Amniotic stem cell (primary cell): Measurements from ENCODE around the gene LUZP2.

Experiments
- DNase-seq: peaks from one replicate; lab custom pipeline; 2025; lab: John Stamatoyannopoulos, UW

LUZP2 gene

DNA sequence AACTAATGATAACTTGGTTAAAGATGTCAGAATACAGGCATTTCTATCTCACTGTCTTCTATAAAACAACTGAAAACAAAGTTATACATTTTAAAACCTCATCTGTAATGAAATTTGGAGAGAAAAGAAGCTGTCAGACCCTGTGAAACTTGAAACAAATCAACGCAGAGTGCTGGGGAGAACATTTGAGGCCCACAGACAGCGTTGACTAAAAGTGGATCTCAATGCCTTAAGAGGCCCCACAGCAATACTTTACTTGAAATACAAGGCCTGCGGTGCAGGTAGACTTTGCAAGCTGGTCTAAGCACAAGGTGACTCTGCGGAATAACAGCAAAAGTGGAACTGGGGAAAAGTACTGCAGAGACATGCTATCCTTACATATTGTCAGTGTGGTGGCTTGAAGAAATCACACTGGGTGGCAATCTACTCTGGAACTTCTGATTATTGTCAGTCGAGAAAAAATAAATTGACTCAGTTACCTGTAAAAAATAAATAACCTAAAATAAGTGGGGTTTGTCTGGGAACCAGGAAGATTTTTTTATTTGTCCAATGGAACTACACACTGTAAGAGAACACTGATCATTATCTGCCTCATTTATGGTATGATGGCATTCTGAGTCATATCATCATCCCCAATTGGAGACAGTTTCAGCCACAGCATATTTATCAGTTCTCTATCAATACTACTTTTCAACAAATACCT, 138.9 kb downstream of the LUZP2 start:
- DNase-seq: peak; percentile 12

- DNase-seq: no peak
Measured at GRCh38 chr11:24636291-24636629, 139.4 kb downstream of the LUZP2 start.

DNA sequence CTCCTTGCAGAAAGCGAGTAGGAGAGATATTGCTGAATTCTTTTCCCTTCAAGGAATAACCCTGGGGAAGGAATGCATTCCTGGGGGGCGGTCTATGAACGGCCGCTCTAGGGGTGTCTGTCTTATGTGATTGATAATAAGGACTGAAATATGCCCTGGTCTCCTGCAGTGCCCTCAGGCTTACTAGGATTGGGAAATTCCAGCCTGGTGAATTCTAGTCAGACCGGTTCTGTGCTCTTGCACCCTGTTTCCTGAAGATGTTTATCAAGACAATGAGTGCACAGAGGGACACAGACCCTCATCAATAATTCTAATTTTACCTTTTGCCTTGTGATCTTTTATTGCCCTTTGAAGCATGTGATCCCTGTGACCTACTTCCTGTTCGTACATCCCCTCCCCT, 140.7 kb downstream of the LUZP2 start:
- DNase-seq: no peak

GRCh38 chr11:24642648-24643047, 145.8 kb downstream of the LUZP2 start:
- no peak for DNase-seq

GRCh38 chr11:24645563-24645962, 148.7 kb downstream of the LUZP2 start:
- DNase-seq: no peak

GRCh38 chr11:24651873-24652272, 155.0 kb downstream of the LUZP2 start:
- DNase-seq: no peak

DNA sequence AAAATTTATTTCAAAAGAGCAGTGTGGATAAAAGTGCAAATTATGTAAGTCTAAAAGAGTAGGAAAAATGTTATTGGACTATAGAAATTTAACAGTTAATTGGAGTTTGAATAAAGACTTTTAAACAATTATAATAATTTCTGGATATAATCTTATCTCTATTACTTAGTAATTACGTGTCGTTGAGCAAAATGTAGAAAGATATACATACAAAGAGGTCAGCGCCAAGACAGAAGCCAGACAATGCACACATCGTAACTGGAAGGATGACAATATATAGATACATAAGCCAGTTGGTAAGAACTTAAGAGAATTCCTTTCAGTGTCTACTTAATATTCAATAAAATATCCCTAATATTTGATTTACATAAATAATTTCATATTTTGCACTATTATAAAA, 157.0 kb downstream of the LUZP2 start:
- no peak for DNase-seq

- DNase-seq: no peak
Measured at GRCh38 chr11:24661331-24661730, 164.5 kb downstream of the LUZP2 start.

DNA sequence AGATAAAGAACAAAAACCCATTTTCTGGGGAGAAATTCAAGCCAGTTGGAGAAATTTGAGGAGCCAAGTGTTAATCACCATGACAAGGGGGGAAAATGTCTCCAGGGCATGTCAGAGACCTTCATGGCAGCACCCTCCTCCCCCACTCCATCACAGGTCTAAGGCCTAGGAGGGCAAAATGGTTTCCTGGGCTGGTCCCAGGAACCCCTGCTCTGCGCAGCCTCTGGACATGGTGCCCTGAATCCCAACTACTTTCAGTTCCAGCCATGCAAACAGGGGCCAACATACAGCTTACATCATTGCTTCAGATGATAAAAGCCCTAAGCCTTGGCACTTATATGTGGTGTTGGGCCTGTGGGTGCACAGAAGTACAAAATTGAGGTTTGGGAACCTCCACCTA, 167.5 kb downstream of the LUZP2 start:
- DNase-seq: no peak

- DNase-seq: no peak
Measured at GRCh38 chr11:24667353-24667968, 170.6 kb downstream of the LUZP2 start.

DNA sequence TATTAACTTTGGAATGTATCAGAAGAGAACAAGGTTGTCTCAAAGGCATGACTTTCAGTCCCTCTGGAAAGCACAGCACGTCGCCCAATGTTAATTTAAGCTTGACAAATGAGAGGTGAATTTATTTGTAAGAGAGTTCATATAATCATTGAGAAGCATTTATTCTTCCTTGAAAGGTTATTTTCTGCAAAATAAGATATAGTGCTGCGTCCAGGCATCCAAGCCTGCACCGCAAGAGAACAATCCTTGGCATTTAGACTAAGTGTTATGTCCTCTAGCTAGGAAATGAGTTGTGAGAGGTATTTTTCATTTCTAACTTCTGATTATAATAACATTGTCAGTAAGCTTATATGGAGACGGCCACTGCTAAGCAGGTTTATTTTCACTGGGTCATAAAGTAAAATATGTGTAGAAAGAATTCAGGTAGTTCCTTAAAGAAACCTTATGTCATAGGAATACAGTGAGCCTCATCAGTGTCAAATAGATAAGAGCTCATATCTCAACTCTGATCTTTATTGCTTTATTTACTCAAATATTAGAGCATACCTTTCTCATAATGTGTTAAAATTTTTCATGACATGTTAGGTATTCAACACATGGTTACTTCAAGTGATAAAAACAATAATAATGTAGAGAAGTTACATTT, 182.0 kb downstream of the LUZP2 start:
- DNase-seq: no peak

GRCh38 chr11:24679821-24680351, 183.0 kb downstream of the LUZP2 start:
- peak; percentile 5 for DNase-seq

DNA sequence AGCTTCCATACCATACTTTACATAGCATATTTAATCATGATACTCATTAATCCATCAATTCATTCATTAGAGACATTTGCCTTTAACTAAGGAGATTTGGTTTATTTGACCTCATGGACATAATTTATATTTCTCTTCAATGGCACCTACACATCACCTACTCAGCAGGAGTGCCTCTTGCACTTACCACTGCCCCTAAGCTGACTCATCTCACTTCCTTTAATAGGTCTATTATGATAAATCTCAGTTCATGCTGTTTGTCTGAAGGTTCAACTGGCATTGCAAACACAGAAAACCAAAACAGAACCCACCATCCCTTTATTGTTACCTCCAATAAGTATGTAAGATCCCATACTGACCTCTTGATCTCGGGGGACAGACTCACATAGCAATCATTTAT, 186.7 kb downstream of the LUZP2 start:
- no peak for DNase-seq

DNA sequence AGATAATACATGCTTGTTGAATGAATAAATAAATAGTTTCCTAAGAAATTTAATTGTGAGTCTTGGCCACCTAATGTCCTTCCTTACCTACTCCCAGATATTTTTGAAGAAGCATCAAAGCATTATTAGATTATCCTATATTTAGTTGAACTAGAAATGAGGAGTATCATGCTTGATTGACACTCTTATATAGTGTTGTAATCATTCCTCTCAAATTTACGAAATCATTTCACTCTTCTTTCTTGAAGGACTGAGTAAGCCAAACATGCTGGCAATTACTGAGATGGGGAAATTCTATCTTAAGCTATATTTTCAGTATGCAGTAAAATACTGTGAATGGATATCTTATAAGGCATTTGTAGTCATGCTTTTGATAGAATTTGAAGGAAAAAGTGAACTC, 189.0 kb downstream of the LUZP2 start:
- DNase-seq: no peak

DNA sequence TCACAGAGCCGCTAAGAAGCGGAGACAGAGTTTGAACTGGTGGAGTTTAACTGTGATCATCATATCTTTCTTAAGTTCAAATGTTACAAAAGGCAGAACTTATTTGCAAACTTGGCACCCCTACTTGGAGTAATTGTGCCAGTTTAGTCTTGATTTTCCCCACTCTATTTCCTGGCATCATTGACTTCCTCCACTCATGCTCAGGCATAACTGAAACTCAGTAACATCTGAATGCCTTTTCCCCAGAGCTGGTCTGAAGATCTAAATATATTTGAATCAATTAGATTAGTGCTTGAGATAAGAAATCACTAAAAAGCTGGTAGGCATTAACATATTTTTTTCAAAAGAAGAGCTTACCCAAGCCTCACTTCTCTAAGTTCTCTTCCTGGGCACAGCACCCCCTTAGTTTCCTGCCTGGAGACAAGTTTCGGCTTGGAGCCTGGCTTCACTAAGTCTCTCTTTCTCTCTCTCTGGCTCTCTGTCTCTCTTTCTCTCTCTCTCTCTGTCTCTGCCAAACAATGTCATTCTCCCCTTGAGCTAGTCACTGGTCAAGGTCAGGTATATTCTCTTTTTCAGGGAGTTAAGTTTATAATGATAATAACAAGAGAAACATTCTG, 190.8 kb downstream of the LUZP2 start:
- no peak for DNase-seq

DNA sequence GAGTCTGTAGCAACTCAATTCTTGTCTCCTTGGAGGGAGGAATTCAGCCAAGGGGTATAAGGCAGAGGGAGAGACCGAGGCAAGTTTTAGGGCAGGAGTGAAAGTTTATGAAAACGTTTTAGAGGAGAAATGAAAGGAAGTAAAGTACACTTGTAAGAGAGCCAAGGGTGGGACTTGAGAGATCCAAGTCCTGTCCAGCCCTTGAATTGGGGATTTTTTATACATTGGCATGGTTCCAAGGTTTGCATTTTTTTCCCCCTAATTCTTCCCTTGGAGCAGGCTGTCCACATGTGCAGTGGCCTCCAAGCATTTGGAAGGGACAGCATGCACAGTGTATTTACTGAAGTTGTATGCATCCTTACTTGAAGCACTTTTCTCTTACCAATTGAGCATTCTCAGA, 192.1 kb downstream of the LUZP2 start:
- DNase-seq: no peak

GRCh38 chr11:24697522-24698111, 200.8 kb downstream of the LUZP2 start:
- peak; percentile 39 for DNase-seq

DNA sequence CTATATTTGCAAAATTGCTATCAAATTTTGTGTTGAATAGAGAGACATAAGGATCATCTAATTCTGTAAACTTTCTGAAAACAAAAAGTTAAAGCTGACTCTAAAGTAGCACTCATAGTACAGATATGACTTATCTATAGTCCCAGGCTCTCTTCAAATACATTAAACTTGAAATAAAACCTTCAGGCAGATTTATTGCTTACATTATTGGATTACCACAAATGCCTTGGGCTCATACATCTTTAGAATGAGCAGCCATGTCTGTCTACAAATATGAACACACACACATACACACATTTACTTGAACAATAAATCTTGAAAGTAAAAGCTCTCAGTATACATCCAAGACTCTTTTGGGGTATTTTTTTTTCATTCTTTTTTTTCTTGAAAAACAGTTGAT, 207.9 kb downstream of the LUZP2 start:
- no peak for DNase-seq

DNA sequence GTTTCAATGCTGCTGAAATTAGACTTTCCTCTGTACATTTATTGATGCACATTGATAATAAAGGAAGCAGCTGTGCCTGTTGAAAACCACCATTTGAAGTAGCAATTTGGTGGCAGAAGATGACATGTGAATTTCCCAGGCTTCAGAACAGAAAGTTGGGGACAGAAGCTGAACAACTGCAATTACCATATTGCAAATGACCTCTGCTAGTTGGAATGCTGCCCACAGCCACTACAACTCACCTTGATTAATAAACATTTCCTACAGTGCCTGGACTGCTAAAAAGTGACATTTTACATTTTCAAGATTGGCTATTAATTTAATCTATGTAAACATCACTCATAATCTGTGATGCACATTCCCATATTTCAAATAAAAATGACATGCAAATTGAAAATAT, 208.6 kb downstream of the LUZP2 start:
- DNase-seq: no peak

DNA sequence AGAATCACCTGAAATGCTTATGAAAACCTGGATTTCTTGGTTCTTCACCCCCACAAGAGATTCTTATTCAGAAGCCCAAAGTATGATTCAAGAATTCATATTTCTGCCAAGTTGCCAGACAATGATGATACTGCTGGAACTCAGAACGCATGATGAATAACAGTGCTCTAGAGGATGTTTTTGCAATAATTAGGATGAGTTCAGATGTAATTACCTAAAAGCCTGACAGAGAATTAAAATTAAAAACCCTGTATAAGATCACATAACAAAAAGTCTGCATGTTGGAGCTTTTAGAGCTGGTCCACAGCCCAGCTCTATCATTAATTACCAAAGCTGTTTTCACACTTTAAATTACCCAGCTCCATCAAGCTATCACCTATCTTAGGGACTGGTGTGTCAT, 211.8 kb downstream of the LUZP2 start:
- DNase-seq: no peak

GRCh38 chr11:24709928-24710565, 213.2 kb downstream of the LUZP2 start:
- no peak for DNase-seq

GRCh38 chr11:24714601-24715000, 217.7 kb downstream of the LUZP2 start:
- DNase-seq: no peak
